Measurements from ENCODE around the gene CDCP1.

- no peak for TF ChIP-seq CTCF (IDR thresholded peaks at IDR 0.05)
- TF ChIP-seq POLR2A (IDR thresholded peaks at IDR 0.05), result no peak
These were observed 41.2 kb downstream of the CDCP1 start for GRCh38 chr3:45104715-45105711.
